Measurements from ENCODE around the gene CALHM5.

DNA sequence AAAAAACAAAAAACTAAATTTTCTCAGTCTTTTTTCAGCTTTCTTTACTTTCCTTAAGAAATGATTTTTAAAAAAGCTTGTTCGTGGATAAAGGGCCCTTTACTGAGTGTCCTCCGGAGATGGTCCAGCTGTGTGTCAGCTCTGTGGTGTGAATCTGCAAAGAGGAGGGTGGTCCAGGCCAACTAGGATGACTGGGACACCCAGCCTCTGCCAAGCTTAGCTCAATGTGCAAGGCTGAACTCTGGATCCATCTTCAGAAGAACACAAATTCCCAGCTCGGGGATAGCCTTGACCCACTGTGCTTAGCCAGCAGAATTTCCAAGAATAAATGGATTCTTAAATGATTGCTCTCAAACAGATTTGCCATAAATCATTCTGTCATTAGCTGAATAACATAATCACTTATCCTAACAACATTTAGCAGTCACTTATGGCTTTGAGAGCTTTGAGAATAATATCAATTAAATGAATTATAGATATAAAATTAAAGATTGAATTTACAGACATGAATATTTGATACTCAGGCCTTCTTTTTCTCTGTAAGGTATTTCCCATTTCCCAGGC lies 14.2 kb upstream of the CALHM5 start:
- TF ChIP-seq EZH2 (IDR thresholded peaks at IDR 0.05; ENCODE audit: insufficient read depth, low read length) = no peak
- TF ChIP-seq, protein P1, sequence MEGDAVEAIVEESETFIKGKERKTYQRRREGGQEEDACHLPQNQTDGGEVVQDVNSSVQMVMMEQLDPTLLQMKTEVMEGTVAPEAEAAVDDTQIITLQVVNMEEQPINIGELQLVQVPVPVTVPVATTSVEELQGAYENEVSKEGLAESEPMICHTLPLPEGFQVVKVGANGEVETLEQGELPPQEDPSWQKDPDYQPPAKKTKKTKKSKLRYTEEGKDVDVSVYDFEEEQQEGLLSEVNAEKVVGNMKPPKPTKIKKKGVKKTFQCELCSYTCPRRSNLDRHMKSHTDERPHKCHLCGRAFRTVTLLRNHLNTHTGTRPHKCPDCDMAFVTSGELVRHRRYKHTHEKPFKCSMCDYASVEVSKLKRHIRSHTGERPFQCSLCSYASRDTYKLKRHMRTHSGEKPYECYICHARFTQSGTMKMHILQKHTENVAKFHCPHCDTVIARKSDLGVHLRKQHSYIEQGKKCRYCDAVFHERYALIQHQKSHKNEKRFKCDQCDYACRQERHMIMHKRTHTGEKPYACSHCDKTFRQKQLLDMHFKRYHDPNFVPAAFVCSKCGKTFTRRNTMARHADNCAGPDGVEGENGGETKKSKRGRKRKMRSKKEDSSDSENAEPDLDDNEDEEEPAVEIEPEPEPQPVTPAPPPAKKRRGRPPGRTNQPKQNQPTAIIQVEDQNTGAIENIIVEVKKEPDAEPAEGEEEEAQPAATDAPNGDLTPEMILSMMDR (IDR thresholded peaks at IDR 0.05; ENCODE audit: insufficient read depth, low read depth, low read length) = no peak
